Measurements from ENCODE around the gene PEX3. TPM values are rescaled to one million over a fixed set of nuclear protein-coding genes. Genes with fewer than 3 reads are reported as not detected.

Gene PEX3
- total RNA-seq, 1 experiment from 2014 or later, result 17.9 TPM

GRCh38 chr6:143429970-143430369 is 20.6 kb upstream of the PEX3 start:
- H3K4me3 Mint-ChIP-seq, result no peak overlapping the region
- H3K27ac Mint-ChIP-seq, result peak overlapping the region; percentile 11 to 88 (median 15); a peak in 5 of 7 replicates
- Histone ChIP-seq H4K91ac (ENCODE audit: insufficient read length, low read depth, low read length) (no peak overlapping the region), H3K23ac (ENCODE audit: insufficient read length, low read depth, low read length) (no peak overlapping the region), H2BK12ac (ENCODE audit: insufficient read length, low read depth, low read length) (no peak overlapping the region), H2AFZ (ENCODE audit: low read length) (no peak overlapping the region), H2BK15ac (ENCODE audit: low read depth, low read length) (no peak overlapping the region), H3K14ac (ENCODE audit: insufficient read depth, low read length) (no peak overlapping the region), H3K27me3 (ENCODE audit: insufficient read depth, low read length) (no peaks in the 10 kb centered on the region), H3K23me2 (ENCODE audit: insufficient read length, low read depth, low read length, poor library complexity, severe bottlenecking) (no peaks in the 10 kb centered on the region), H3K4me2 (ENCODE audit: insufficient read depth, insufficient read length, low read length) (no peak overlapping the region), H2BK120ac (ENCODE audit: low read depth, low read length, poor library complexity, severe bottlenecking) (no peak overlapping the region), H3K56ac (ENCODE audit: insufficient read length, low read depth, low read length) (no peak overlapping the region), H4K8ac (replicated peaks; ENCODE audit: insufficient read length, low read depth, low read length) (no peak overlapping the region), H2BK20ac (ENCODE audit: low read depth, low read length, poor library complexity, severe bottlenecking) (no peak overlapping the region), H3K4me1 (ENCODE audit: insufficient read depth, low read length) (no peaks in the 10 kb centered on the region), H4K5ac (ENCODE audit: insufficient read length, low read depth, low read length) (no peak overlapping the region), H3K79me2 (ENCODE audit: insufficient read depth, low read length) (no peaks in the 10 kb centered on the region), H2AK5ac (ENCODE audit: insufficient read length, low read length) (no peak overlapping the region), H3K9ac (ENCODE audit: extremely low read depth, insufficient read length, low read length) (no peak overlapping the region), H3T11ph (ENCODE audit: low read length) (no peak overlapping the region), H3K27ac (ENCODE audit: insufficient read length, low read depth, low read length) (no peak overlapping the region), H3K4ac (ENCODE audit: low read depth, low read length) (no peak overlapping the region), H3K79me1 (ENCODE audit: insufficient read depth, low read depth, low read length, poor library complexity, severe bottlenecking) (no peaks in the 10 kb centered on the region), H2BK5ac (ENCODE audit: insufficient read length, low read length) (no peak overlapping the region), H3K9me3 (ENCODE audit: control insufficient read depth, low read depth, low read length) (no peaks in the 10 kb centered on the region), H3K18ac (ENCODE audit: insufficient read length, low read depth, low read length) (no peak overlapping the region), H4K20me1 (ENCODE audit: control insufficient read depth, insufficient read depth, insufficient read length) (no peaks in the 10 kb centered on the region)
- H3K27me3 Mint-ChIP-seq (ENCODE audit: low read depth), result no peaks in the 10 kb centered on the region
- DNase-seq, result no peak
- H3K36me3 Mint-ChIP-seq (ENCODE audit: insufficient read depth in 1 of 3, low read depth in 3 of 3), result peaks cover 4 to 27% (median 5%) of the 10 kb centered on the region in 3 experiments; a peak in 6 of 7 replicates
- H3K4me1 Mint-ChIP-seq, result no peaks in the 10 kb centered on the region
- no CpG with 5 or more reads among the region's 4 CpGs for WGBS (ENCODE audit: extremely low coverage, insufficient read length, low lambda C conversion rate)
- no peak for TF ChIP-seq CTCF (conservative IDR thresholded peaks at IDR 0.05)
- no peaks in the 10 kb centered on the region for H3K9me3 Mint-ChIP-seq
